Measurements from ENCODE around the gene GTPBP4.

DNA sequence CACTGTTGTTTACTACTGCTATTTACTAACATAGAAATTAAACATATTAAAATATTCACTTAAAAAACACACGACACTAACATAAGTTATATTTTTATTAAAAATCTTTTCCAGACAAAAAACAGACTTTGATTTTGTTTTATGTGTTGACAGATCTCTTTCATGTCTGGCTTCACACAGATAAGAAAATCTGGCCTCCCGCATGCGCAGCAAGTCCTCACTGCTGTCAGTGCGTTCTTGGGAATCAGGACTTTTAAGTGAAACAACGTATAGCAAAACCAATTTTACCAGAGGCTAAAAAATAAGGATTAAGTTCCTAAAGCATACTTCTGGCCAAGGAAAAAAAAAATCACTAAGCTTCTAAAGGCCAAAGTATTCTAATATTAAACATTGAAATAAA is 61.9 kb downstream of the GTPBP4 start:
- TF ChIP-seq, protein P1, sequence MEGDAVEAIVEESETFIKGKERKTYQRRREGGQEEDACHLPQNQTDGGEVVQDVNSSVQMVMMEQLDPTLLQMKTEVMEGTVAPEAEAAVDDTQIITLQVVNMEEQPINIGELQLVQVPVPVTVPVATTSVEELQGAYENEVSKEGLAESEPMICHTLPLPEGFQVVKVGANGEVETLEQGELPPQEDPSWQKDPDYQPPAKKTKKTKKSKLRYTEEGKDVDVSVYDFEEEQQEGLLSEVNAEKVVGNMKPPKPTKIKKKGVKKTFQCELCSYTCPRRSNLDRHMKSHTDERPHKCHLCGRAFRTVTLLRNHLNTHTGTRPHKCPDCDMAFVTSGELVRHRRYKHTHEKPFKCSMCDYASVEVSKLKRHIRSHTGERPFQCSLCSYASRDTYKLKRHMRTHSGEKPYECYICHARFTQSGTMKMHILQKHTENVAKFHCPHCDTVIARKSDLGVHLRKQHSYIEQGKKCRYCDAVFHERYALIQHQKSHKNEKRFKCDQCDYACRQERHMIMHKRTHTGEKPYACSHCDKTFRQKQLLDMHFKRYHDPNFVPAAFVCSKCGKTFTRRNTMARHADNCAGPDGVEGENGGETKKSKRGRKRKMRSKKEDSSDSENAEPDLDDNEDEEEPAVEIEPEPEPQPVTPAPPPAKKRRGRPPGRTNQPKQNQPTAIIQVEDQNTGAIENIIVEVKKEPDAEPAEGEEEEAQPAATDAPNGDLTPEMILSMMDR (IDR thresholded peaks at IDR 0.05), result no peak
- no peak for TF ChIP-seq POLR2AphosphoS5 (IDR thresholded peaks at IDR 0.05)

All from prostate gland (tissue), 2 donors.